Peyer's patch (tissue), 4 donors: ENCODE data around the gene APLN.

Experiments used
- POLR2A ChIP-seq, 2 donors: fragments of 450-650 bp; IDR thresholded peaks; one replicate each; pipeline ENCODE4 v1.5.1; 2017; ENCODE audit warnings: antibody characterized with exemption in 2 of 2, mild to moderate bottlenecking in 2 of 2, moderate library complexity in 2 of 2
- TF ChIP-seq, protein P1 (sequence below), 6 experiments: fragments of 450-650 bp in 4 of 6; fragments of 200-600 bp in 2 of 6; sonication (generic) in 1 of 6; IDR thresholded peaks; one replicate each; pipeline ENCODE4 v1.5.1; 2017 to 2019; ENCODE audit warnings: antibody characterized with exemption in 6 of 6, mild to moderate bottlenecking in 3 of 6, moderate library complexity in 1 of 6

DNA sequence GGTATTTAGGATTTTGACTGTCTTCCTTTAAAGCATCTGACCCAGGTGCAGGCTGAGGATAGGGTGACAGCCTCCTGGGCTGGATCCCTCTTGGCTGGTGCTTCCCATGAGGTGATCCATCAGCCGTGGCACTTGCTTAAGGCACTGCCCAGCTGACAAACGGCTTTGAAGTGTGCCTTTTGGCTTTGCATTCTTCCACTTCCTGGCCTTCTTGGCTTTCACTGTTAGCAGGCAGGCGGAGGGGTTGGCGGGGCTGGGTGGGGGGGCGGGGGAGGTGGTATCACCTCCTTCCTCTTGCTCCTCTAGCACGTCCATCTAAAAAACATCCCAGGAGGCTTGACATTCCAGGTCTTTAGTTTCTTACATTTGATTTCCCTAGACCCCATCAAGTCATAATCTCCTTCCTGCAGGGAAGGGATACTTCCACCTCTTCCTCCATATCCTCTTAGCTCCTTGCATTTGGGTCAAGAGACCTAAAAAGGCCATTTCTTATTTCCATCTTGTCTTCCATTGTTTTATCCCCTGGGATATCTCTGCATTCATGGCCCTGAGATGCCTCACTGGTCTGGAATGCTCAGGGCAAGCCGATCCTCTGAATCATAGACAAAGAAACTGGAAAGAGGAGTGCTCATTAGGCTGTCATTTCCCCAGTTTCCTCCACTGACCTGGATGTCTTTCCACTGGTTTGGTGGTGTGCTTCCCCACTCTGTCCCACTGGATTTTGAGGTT, 11.3 kb upstream of the APLN start:
- TF ChIP-seq, protein P1, sequence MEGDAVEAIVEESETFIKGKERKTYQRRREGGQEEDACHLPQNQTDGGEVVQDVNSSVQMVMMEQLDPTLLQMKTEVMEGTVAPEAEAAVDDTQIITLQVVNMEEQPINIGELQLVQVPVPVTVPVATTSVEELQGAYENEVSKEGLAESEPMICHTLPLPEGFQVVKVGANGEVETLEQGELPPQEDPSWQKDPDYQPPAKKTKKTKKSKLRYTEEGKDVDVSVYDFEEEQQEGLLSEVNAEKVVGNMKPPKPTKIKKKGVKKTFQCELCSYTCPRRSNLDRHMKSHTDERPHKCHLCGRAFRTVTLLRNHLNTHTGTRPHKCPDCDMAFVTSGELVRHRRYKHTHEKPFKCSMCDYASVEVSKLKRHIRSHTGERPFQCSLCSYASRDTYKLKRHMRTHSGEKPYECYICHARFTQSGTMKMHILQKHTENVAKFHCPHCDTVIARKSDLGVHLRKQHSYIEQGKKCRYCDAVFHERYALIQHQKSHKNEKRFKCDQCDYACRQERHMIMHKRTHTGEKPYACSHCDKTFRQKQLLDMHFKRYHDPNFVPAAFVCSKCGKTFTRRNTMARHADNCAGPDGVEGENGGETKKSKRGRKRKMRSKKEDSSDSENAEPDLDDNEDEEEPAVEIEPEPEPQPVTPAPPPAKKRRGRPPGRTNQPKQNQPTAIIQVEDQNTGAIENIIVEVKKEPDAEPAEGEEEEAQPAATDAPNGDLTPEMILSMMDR (IDR thresholded peaks at IDR 0.05) = no peak
- no peak for TF ChIP-seq POLR2A (IDR thresholded peaks at IDR 0.05)
